Measurements from ENCODE around the gene SSTR5.

The SSTR5 gene

GRCh38 chr16:1070084-1070863 lies 2.3 kb upstream of the SSTR5 start:
- no peak for TF ChIP-seq POLR2A (IDR thresholded peaks at IDR 0.05; ENCODE audit: low read depth, low read length)
- no peak for TF ChIP-seq TAF1 (IDR thresholded peaks at IDR 0.05; ENCODE audit: borderline replicate concordance, low read depth, low read length)
- no peak for TF ChIP-seq POLR2AphosphoS5 (IDR thresholded peaks at IDR 0.05; ENCODE audit: low read depth, low read length)
- DNase-seq (ENCODE audit: insufficient read length): no peak
- FAIRE-seq: no peak

- DNase-seq (ENCODE audit: insufficient read length) (no peak), FAIRE-seq (no peak)
- TF ChIP-seq TAF1 (IDR thresholded peaks at IDR 0.05; ENCODE audit: borderline replicate concordance, low read depth, low read length) (no peak), POLR2A (IDR thresholded peaks at IDR 0.05; ENCODE audit: low read depth, low read length) (no peak), POLR2AphosphoS5 (IDR thresholded peaks at IDR 0.05; ENCODE audit: low read depth, low read length) (no peak)
Observed at GRCh38 chr16:1070864-1071408, 1.6 kb upstream of the SSTR5 start.

- no peak for DNase-seq (ENCODE audit: insufficient read length)
- no peak for TF ChIP-seq POLR2AphosphoS5 (IDR thresholded peaks at IDR 0.05; ENCODE audit: low read depth, low read length)
- TF ChIP-seq TAF1 (IDR thresholded peaks at IDR 0.05; ENCODE audit: borderline replicate concordance, low read depth, low read length): no peak
- TF ChIP-seq POLR2A (IDR thresholded peaks at IDR 0.05; ENCODE audit: low read depth, low read length): no peak
- FAIRE-seq: no peak
Observed at GRCh38 chr16:1071561-1072225, 854 bp upstream of the SSTR5 start.

GRCh38 chr16:1073262-1073558 lies 663 bp downstream of the SSTR5 start:
- TF ChIP-seq TAF1 (IDR thresholded peaks at IDR 0.05; ENCODE audit: borderline replicate concordance, low read depth, low read length) (no peak), POLR2AphosphoS5 (IDR thresholded peaks at IDR 0.05; ENCODE audit: low read depth, low read length) (no peak), POLR2A (IDR thresholded peaks at IDR 0.05; ENCODE audit: low read depth, low read length) (no peak)
- FAIRE-seq: no peak
- DNase-seq (ENCODE audit: insufficient read length): no peak

- TF ChIP-seq POLR2AphosphoS5 (IDR thresholded peaks at IDR 0.05; ENCODE audit: low read depth, low read length) (no peak), TAF1 (IDR thresholded peaks at IDR 0.05; ENCODE audit: borderline replicate concordance, low read depth, low read length) (no peak), POLR2A (IDR thresholded peaks at IDR 0.05; ENCODE audit: low read depth, low read length) (no peak)
- DNase-seq (ENCODE audit: insufficient read length): no peak
- FAIRE-seq: no peak
Observed at GRCh38 chr16:1073566-1074378, 1.2 kb downstream of the SSTR5 start.

- DNase-seq (ENCODE audit: insufficient read length): no peak
- FAIRE-seq: no peak
- TF ChIP-seq TAF1 (IDR thresholded peaks at IDR 0.05; ENCODE audit: borderline replicate concordance, low read depth, low read length) (no peak), POLR2AphosphoS5 (IDR thresholded peaks at IDR 0.05; ENCODE audit: low read depth, low read length) (no peak), POLR2A (IDR thresholded peaks at IDR 0.05; ENCODE audit: low read depth, low read length) (no peak)
Observed at GRCh38 chr16:1074379-1074649, 1.8 kb downstream of the SSTR5 start.

- DNase-seq (ENCODE audit: insufficient read length) (no peak), FAIRE-seq (no peak)
- TF ChIP-seq TAF1 (IDR thresholded peaks at IDR 0.05; ENCODE audit: borderline replicate concordance, low read depth, low read length) (no peak), POLR2AphosphoS5 (IDR thresholded peaks at IDR 0.05; ENCODE audit: low read depth, low read length) (no peak), POLR2A (IDR thresholded peaks at IDR 0.05; ENCODE audit: low read depth, low read length) (no peak)
Observed at GRCh38 chr16:1075546-1075945, 3.0 kb downstream of the SSTR5 start.

- DNase-seq (ENCODE audit: insufficient read length): no peak
- TF ChIP-seq POLR2AphosphoS5 (IDR thresholded peaks at IDR 0.05; ENCODE audit: low read depth, low read length) (no peak), POLR2A (IDR thresholded peaks at IDR 0.05; ENCODE audit: low read depth, low read length) (no peak), TAF1 (IDR thresholded peaks at IDR 0.05; ENCODE audit: borderline replicate concordance, low read depth, low read length) (no peak)
- no peak for FAIRE-seq
Observed at GRCh38 chr16:1076801-1077576, 4.4 kb downstream of the SSTR5 start.

- no peak for DNase-seq (ENCODE audit: insufficient read length)
- no peak for FAIRE-seq
- no peak for TF ChIP-seq TAF1 (IDR thresholded peaks at IDR 0.05; ENCODE audit: borderline replicate concordance, low read depth, low read length)
- TF ChIP-seq POLR2A (IDR thresholded peaks at IDR 0.05; ENCODE audit: low read depth, low read length): no peak
- TF ChIP-seq POLR2AphosphoS5 (IDR thresholded peaks at IDR 0.05; ENCODE audit: low read depth, low read length): no peak
Observed at GRCh38 chr16:1077877-1078578, 5.5 kb downstream of the SSTR5 start.

- TF ChIP-seq POLR2AphosphoS5 (IDR thresholded peaks at IDR 0.05; ENCODE audit: low read depth, low read length) (no peak), POLR2A (IDR thresholded peaks at IDR 0.05; ENCODE audit: low read depth, low read length) (no peak), TAF1 (IDR thresholded peaks at IDR 0.05; ENCODE audit: borderline replicate concordance, low read depth, low read length) (no peak)
- FAIRE-seq: no peak
- no peak for DNase-seq (ENCODE audit: insufficient read length)
Observed at GRCh38 chr16:1078579-1079021, 6.1 kb downstream of the SSTR5 start.
